ENCODE data around the gene GNG2.

DNA sequence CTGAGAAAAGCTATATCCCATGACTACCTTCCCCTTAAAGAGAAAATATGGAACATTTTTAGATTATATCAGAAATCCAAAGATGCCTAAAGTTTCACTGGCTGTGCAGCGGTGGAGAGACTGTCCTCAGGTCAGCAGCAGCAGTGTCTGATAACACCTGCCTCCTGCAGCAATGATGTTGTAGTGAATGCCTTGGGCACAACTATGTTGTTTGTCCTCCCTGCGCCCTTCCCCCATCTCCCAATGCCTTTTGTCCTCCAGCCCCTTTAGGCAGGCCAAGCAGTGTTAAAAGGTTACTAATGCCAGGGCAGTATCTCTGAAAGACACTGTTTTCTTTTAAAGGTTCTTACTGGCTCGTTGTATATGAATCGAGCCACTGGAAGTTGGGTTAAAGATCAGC, 142.1 kb downstream of the GNG2 start:
- TF ChIP-seq, protein P1, sequence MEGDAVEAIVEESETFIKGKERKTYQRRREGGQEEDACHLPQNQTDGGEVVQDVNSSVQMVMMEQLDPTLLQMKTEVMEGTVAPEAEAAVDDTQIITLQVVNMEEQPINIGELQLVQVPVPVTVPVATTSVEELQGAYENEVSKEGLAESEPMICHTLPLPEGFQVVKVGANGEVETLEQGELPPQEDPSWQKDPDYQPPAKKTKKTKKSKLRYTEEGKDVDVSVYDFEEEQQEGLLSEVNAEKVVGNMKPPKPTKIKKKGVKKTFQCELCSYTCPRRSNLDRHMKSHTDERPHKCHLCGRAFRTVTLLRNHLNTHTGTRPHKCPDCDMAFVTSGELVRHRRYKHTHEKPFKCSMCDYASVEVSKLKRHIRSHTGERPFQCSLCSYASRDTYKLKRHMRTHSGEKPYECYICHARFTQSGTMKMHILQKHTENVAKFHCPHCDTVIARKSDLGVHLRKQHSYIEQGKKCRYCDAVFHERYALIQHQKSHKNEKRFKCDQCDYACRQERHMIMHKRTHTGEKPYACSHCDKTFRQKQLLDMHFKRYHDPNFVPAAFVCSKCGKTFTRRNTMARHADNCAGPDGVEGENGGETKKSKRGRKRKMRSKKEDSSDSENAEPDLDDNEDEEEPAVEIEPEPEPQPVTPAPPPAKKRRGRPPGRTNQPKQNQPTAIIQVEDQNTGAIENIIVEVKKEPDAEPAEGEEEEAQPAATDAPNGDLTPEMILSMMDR (conservative IDR thresholded peaks at IDR 0.05 in 1 of 2, IDR thresholded peaks at IDR 0.05 in 1 of 2; ENCODE audit: low read depth in 1 of 2, low read length in 2 of 2), result no peak
- TF ChIP-seq EZH2 (IDR thresholded peaks at IDR 0.05; ENCODE audit: low read length, missing control alignments), result no peak
